T-cell (primary cell): Measurements from ENCODE around the gene TRMT11. TPM values are rescaled to one million over a fixed set of nuclear protein-coding genes. Genes with fewer than 3 reads are reported as not detected.

ENCODE experiments used
- ATAC-seq, 4 experiments: fragments of 200-7000 bp in 3 of 4; fragments of 150-1000 bp in 1 of 4; cut with Tn5 transposase; replicated peaks in 1 of 4; 1 replicate in 3 of 4; 2 replicates in 1 of 4; pipeline ENCODE4 v1.10.0; 2021; ENCODE audit warnings: moderate library complexity in 3 of 4, mild to moderate bottlenecking in 2 of 4, moderate number of reproducible peaks in 1 of 4
- CTCF ChIA-PET, 2 donors: fragments of 300-600 bp; sonication (Branson Sonifier 250); formaldehyde crosslinking; loops; one replicate each; lab custom pipeline; 2022; ENCODE audit warnings: antibody characterized with exemption in 2 of 2; lab: Charles Lee
- POLR2A ChIA-PET, 2 donors: fragments of 300-600 bp; sonication (Branson Sonifier 250); formaldehyde crosslinking; loops; one replicate each; lab custom pipeline; 2022; ENCODE audit warnings: antibody characterized with exemption in 2 of 2; lab: Charles Lee
- DNase-seq, 35 experiments: peaks; one replicate each; pipeline versions ENCODE4 v3.0.0 to v3.0.0-alpha.2; 2013 to 2023
- H3K27ac ChIP-seq: one replicate; pipeline ENCODE4 v1.5.1; 2013; ENCODE audit warnings: low read length
- H3K27me3 ChIP-seq, 2 experiments: replicated peaks in 1 of 2; 1 replicate in 1 of 2; 2 replicates in 1 of 2; pipeline versions ENCODE4 v1.6.1 to v1.7.0; 2013; ENCODE audit warnings: low read length in 1 of 2, mixed read lengths in 1 of 2; ENCODE audit not compliant: control insufficient read depth in 2 of 2, insufficient read depth in 2 of 2; ENCODE audit errors: extremely low read depth in 1 of 2
- H3K36me3 ChIP-seq, 2 donors: 1 replicate in 1 of 2; 2 replicates in 1 of 2; pipeline versions ENCODE4 v1.6.1 to v1.7.0; 2013; ENCODE audit warnings: low read length in 1 of 2; ENCODE audit not compliant: control insufficient read depth in 2 of 2, insufficient read depth in 1 of 2; ENCODE audit errors: extremely low read depth in 1 of 2
- H3K4me1 ChIP-seq, 2 experiments: 1 replicate in 1 of 2; 2 replicates in 1 of 2; pipeline versions ENCODE4 v1.6.1 to v1.7.0; 2013; ENCODE audit warnings: low read length in 2 of 2, mixed read lengths in 1 of 2; ENCODE audit not compliant: insufficient read depth in 2 of 2, control insufficient read depth in 1 of 2; ENCODE audit errors: extremely low read depth in 1 of 2
- H3K4me3 ChIP-seq, 2 donors: 1 replicate in 1 of 2; 2 replicates in 1 of 2; pipeline versions ENCODE4 v1.5.1 to v1.7.0; 2013; ENCODE audit warnings: mild to moderate bottlenecking in 2 of 2, low read length in 1 of 2, moderate library complexity in 1 of 2; ENCODE audit not compliant: control insufficient read depth in 1 of 2; ENCODE audit errors: extremely low read depth in 1 of 2
- H3K9me3 ChIP-seq: 2 replicates; pipeline ENCODE4 v1.7.0; 2013
- H3K27ac Mint-ChIP-seq, 2 donors: one replicate each; pipeline ENCODE4 v1.8.0; 2020 to 2021; ENCODE audit warnings: mild to moderate bottlenecking in 2 of 2, mixed read lengths in 2 of 2
- H3K27me3 Mint-ChIP-seq, 2 donors: one replicate each; pipeline ENCODE4 v1.8.0; 2021 to 2022; ENCODE audit warnings: mixed read lengths in 2 of 2
- H3K36me3 Mint-ChIP-seq: one replicate; pipeline ENCODE4 v1.8.0; 2021; ENCODE audit warnings: mixed read lengths
- H3K4me1 Mint-ChIP-seq, 3 donors: one replicate each; pipeline ENCODE4 v1.8.0; 2020 to 2022; ENCODE audit warnings: mixed read lengths in 3 of 3, mild to moderate bottlenecking in 1 of 3
- H3K4me3 Mint-ChIP-seq, 3 donors: one replicate each; pipeline ENCODE4 v1.8.0; 2020 to 2022; ENCODE audit warnings: mild to moderate bottlenecking in 3 of 3, mixed read lengths in 3 of 3, moderate library complexity in 3 of 3
- H3K9me3 Mint-ChIP-seq, 3 donors: one replicate each; pipeline ENCODE4 v1.8.0; 2020 to 2022; ENCODE audit warnings: mixed read lengths in 3 of 3
- WGBS: methylation state at CpG from one replicate; pipeline ENCODE4 v1.1.5; 2013; ENCODE audit warnings: missing lambda C conversion rate; ENCODE audit not compliant: insufficient coverage; 5-methylcytosine and 5-hydroxymethylcytosine counted together
- total RNA-seq, 35 experiments: library from RNA in 6 of 35; stranded (reverse) in 6 of 35; fragments of 120-200 nt in 1 of 35; gene quantifications; one replicate each; pipeline versions ENCODE4 v1.2.1 to v1.2.4 and lab custom pipeline; 2013 to 2026

The TRMT11 gene
- total RNA-seq, 5 donors from 2014 or later (not counting 1 experiment from before 2014, with no cell fraction given) = 14.2 to 30.3 (median 21.6) TPM

DNA sequence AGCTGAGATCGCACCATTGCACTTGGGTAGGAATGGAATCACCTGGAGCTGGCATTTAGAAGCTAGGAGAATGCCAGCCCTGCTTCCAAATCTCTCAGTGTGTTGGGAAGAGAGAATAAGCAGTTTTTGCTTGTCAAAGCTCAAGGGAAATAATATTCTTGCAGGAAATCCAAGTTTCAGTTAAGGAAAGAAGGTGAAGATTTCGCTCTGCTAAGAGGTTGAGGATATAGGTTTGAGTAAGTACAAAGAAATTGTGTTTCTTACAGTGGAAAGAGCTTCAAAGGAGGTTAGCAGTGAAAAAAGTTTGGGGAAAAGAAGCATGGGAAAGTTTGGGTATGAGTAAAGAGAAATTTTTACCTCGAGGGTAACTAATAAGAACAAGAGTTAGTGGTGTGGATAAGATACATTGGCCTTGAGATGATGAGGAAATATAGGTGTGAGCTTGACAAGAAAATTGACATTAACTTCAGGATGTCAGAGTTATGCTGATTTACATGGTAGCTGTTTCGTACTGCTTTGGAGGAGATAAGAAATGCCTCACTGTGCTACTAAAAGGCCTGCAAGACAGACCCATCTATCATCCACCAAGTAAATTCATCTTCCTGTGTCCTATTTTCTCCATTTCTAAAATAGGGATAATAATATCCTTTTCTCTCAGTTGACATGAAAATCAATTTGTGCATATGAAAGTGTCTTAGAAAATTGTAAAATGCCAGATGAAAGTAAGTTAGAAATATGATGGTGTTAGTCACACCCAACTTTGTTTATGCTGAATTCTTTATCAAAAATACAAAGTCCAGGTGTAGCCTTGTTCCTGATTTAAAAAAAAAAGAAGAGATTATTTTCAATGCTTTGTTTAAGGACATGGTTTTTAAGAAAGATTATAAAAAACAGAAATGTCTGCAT is 42.6 kb upstream of the TRMT11 start:
- peaks cover 9 to 13% of the 10 kb centered on the region in 2 donors for H3K27me3 Mint-ChIP-seq
- WGBS = 64% methylated on average over 3 of the region's 4 CpGs
- DNase-seq (no peak), ATAC-seq (no peak)
- ChIA-PET POLR2A (no interaction called here), CTCF (no interaction called here)
- no peaks in the 10 kb centered on the region for H3K9me3 Mint-ChIP-seq
- H3K27me3 ChIP-seq = no peaks in the 10 kb centered on the region
- no peaks in the 10 kb centered on the region for H3K36me3 ChIP-seq
- H3K27ac ChIP-seq = no peak overlapping the region
- H3K36me3 Mint-ChIP-seq = no peaks in the 10 kb centered on the region
- no peak overlapping the region for H3K4me3 Mint-ChIP-seq
- no peaks in the 10 kb centered on the region for H3K9me3 ChIP-seq
- no peak overlapping the region for H3K4me3 ChIP-seq
- no peak overlapping the region for H3K27ac Mint-ChIP-seq
- H3K4me1 Mint-ChIP-seq = peaks cover 0 to 6% (median 3%) of the 10 kb centered on the region in 3 donors
- no peaks in the 10 kb centered on the region for H3K4me1 ChIP-seq

DNA sequence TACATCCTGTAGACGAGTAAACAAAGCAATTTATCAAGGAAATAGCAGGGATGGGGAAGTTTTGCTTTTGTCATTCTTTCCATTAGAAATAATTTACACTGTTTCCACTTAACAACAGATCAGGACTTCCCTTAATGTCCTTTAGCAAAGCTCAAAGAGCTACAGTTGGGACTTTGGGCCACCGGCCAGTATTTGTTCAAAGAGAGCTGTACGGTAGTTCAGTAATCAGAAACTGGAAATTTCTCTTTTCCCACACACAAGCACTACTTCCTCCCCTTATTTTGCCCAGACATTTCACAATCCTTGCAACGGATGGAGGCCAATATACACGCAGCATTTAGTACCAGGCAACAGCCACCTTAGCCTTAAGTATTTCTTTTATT is 41.9 kb upstream of the TRMT11 start:
- Histone ChIP-seq H3K27ac (no peak overlapping the region), H3K4me1 (no peaks in the 10 kb centered on the region), H3K36me3 (no peaks in the 10 kb centered on the region), H3K4me3 (no peak overlapping the region), H3K27me3 (no peaks in the 10 kb centered on the region), H3K9me3 (no peaks in the 10 kb centered on the region)
- DNase-seq = no peak
- Mint-ChIP-seq H3K4me1 (peaks cover 0 to 6% (median 3%) of the 10 kb centered on the region in 3 donors), H3K27me3 (peaks cover 7 to 13% of the 10 kb centered on the region in 2 donors), H3K9me3 (no peaks in the 10 kb centered on the region), H3K4me3 (no peak overlapping the region), H3K36me3 (no peaks in the 10 kb centered on the region), H3K27ac (no peak overlapping the region)
- ChIA-PET POLR2A (interaction anchor here in 1 of 2 donors (0.6 kb wide), 1 partner anchor 20 kb away, joined by 4 read pairs; no protein-coding TSS in a partner anchor), CTCF (no interaction called here)
- no peak for ATAC-seq
- no CpG with 5 or more reads among the region's 5 CpGs for WGBS

DNA sequence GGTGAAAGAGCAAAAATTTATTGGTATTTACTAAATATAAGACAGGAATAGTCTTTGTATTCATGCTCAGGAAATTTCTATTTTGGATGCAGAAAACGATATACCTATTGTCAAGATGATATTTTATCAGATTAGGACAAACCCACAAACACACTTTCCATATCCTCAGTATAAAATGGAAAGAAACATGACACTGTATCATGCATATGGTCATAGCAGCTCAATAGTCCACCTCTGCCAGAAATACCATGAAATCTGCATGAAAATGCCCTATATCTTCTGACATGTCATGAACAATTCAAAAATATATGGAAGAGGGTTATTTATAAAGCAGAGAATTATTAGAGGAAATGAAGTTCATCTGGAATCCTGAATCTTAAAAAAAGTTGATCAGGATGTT is 41.4 kb upstream of the TRMT11 start:
- CTCF ChIA-PET = interaction anchor here in 1 of 2 donors (0.7 kb wide), 1 partner anchor 341 kb away, joined by 3 read pairs; no protein-coding TSS in a partner anchor
- Histone ChIP-seq H3K27me3 (peaks cover 0 to 3% of the 10 kb centered on the region in 2 experiments), H3K4me3 (no peak overlapping the region), H3K4me1 (no peaks in the 10 kb centered on the region), H3K36me3 (no peaks in the 10 kb centered on the region), H3K9me3 (no peaks in the 10 kb centered on the region), H3K27ac (no peak overlapping the region)
- ATAC-seq (no peak), DNase-seq (no peak)
- Mint-ChIP-seq H3K9me3 (no peaks in the 10 kb centered on the region), H3K4me3 (no peak overlapping the region), H3K27ac (no peak overlapping the region), H3K27me3 (peaks cover 8 to 11% of the 10 kb centered on the region in 2 donors), H3K36me3 (no peaks in the 10 kb centered on the region), H3K4me1 (peaks cover 0 to 6% (median 3%) of the 10 kb centered on the region in 3 donors)
- WGBS = no CpG with 5 or more reads among the region's 1 CpG
- POLR2A ChIA-PET = interaction anchor here in 1 of 2 donors (0.6 kb wide), 1 partner anchor 19 kb away, joined by 4 read pairs; no protein-coding TSS in a partner anchor

DNA sequence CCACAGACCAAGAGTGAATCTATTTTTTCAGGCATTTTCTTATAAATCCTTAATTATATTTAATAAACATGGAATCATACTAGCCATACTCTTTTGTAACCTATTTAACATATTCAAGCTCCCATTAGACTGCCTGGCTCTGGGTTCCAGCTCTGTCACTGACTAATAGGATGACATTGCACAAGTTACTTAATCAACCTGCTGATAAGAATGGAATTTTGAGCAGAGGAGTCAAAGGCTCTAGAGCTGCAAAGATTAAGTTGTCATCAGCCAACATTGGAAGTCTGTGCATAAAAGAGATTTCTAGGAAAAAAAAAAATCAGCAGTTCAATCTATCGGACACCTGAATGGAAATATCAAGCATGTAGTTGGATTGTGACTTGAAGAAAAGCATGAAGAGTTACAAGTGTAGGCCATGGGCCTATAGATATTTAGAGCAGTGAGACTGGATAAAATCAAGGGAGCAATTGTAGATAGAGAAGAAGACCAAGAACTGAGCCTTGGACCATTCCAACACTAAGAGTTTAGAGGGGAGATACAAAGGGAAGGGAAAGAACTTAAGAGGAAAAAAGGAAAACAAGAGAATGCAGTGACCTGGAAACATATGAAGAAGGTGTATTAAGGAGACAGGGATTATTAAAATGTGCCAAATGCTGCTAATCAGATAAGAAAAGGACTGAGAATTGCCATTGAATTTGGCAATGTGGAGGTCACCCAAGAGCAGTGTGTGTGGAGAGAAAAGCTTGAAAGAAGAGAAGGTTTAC is 40.8 kb upstream of the TRMT11 start:
- peaks cover 0 to 3% of the 10 kb centered on the region in 2 experiments for H3K27me3 ChIP-seq
- H3K27ac Mint-ChIP-seq = no peak overlapping the region
- no peak overlapping the region for H3K27ac ChIP-seq
- no peaks in the 10 kb centered on the region for H3K4me1 ChIP-seq
- WGBS = 83% methylated on average over 1 of the region's 1 CpG
- H3K4me3 Mint-ChIP-seq = no peak overlapping the region
- ATAC-seq (no peak), DNase-seq (no peak)
- peaks cover 0 to 6% (median 3%) of the 10 kb centered on the region in 3 donors for H3K4me1 Mint-ChIP-seq
- CTCF ChIA-PET = interaction anchor here in 1 of 2 donors (0.7 kb wide), 1 partner anchor 342 kb away, joined by 3 read pairs; no protein-coding TSS in a partner anchor
- POLR2A ChIA-PET = no interaction called here
- no peaks in the 10 kb centered on the region for H3K36me3 Mint-ChIP-seq
- no peak overlapping the region for H3K4me3 ChIP-seq
- H3K9me3 ChIP-seq = no peaks in the 10 kb centered on the region
- H3K36me3 ChIP-seq = no peaks in the 10 kb centered on the region
- peaks cover 10% of the 10 kb centered on the region in 2 donors for H3K27me3 Mint-ChIP-seq
- H3K9me3 Mint-ChIP-seq = no peaks in the 10 kb centered on the region

GRCh38 chr6:125947615-125948014 is 38.7 kb upstream of the TRMT11 start:
- Mint-ChIP-seq H3K27ac (no peak overlapping the region), H3K36me3 (no peaks in the 10 kb centered on the region), H3K27me3 (peaks cover 6 to 11% of the 10 kb centered on the region in 2 donors), H3K9me3 (no peaks in the 10 kb centered on the region), H3K4me3 (no peak overlapping the region), H3K4me1 (peaks cover 0 to 6% (median 3%) of the 10 kb centered on the region in 3 donors)
- H3K4me1 ChIP-seq = no peaks in the 10 kb centered on the region
- H3K27ac ChIP-seq = no peak overlapping the region
- ATAC-seq = no peak
- no peaks in the 10 kb centered on the region for H3K9me3 ChIP-seq
- H3K4me3 ChIP-seq = no peak overlapping the region
- ChIA-PET POLR2A (interaction anchor here in 1 of 2 donors (0.6 to 0.8 kb wide), 2 partner anchors 15 to 153 kb away, joined by 3 to 4 read pairs; no protein-coding TSS in a partner anchor), CTCF (interaction anchor here in 1 of 2 donors (1.3 kb wide), 1 partner anchor 8 kb away, joined by 8 read pairs; no protein-coding TSS in a partner anchor)
- peaks cover 0 to 3% of the 10 kb centered on the region in 2 experiments for H3K27me3 ChIP-seq
- H3K36me3 ChIP-seq = no peaks in the 10 kb centered on the region
- no peak for DNase-seq
- no CpG with 5 or more reads among the region's 2 CpGs for WGBS

GRCh38 chr6:125948455-125948854 is 37.9 kb upstream of the TRMT11 start:
- ChIA-PET CTCF (no interaction called here), POLR2A (no interaction called here)
- H3K4me1 ChIP-seq = no peaks in the 10 kb centered on the region
- H3K9me3 ChIP-seq = no peaks in the 10 kb centered on the region
- 94% methylated on average over 2 of the region's 3 CpGs for WGBS
- ATAC-seq = no peak
- no peak overlapping the region for H3K27ac Mint-ChIP-seq
- no peaks in the 10 kb centered on the region for H3K36me3 Mint-ChIP-seq
- peaks cover 0 to 5% of the 10 kb centered on the region in 2 experiments for H3K27me3 ChIP-seq
- H3K4me3 Mint-ChIP-seq = no peak overlapping the region
- H3K4me1 Mint-ChIP-seq = peaks cover 0 to 6% (median 3%) of the 10 kb centered on the region in 3 donors
- no peak for DNase-seq
- no peaks in the 10 kb centered on the region for H3K36me3 ChIP-seq
- peaks cover 3 to 11% of the 10 kb centered on the region in 2 donors for H3K27me3 Mint-ChIP-seq
- H3K4me3 ChIP-seq = no peak overlapping the region
- H3K27ac ChIP-seq = no peak overlapping the region
- no peaks in the 10 kb centered on the region for H3K9me3 Mint-ChIP-seq
